ENCODE results near the gene TMEM245. TPM values are rescaled to one million over a fixed set of nuclear protein-coding genes. Genes with fewer than 3 reads are reported as not detected.

The TMEM245 gene
- total RNA-seq, 2 experiments from 2014 or later: 23.3 to 26.7 TPM

GRCh38 chr9:109118808-109119438, 824 bp downstream of the TMEM245 start:
- intact Hi-C loops (cut with micrococcal nuclease): loop anchor here (10.0 kb wide), 1 partner anchor 296 kb away; no protein-coding TSS in a partner anchor
- Mint-ChIP-seq H3K27me3 (no peaks in the 10 kb centered on the region), H3K27ac (peak overlapping the region; percentile 92), H3K4me3 (peak overlapping the region; percentile 91), H3K9me3 (no peaks in the 10 kb centered on the region), H3K36me3 (ENCODE audit: low read depth) (peaks cover 28% of the 10 kb centered on the region), H3K4me1 (ENCODE audit: low read depth) (peaks cover 47% of the 10 kb centered on the region)
- TF ChIP-seq CTCF (IDR thresholded peaks at IDR 0.05): no peak
- ATAC-seq (no peak), DNase-seq (peak; percentile 31)
- POLR2A ChIA-PET: interaction anchor here (0.5 to 3.4 kb wide), 13 partner anchors 8 to 260 kb away, joined by 3 to 19 read pairs (median 5); no protein-coding TSS in a partner anchor
- CTCF ChIA-PET: interaction anchor here (0.9 to 1.7 kb wide), 7 partner anchors 8 to 47 kb away, joined by 3 to 4 read pairs (median 4); no protein-coding TSS in a partner anchor

GRCh38 chr9:109117856-109118807, 1.6 kb downstream of the TMEM245 start:
- Mint-ChIP-seq H3K4me1 (ENCODE audit: low read depth) (peaks cover 55% of the 10 kb centered on the region), H3K9me3 (no peaks in the 10 kb centered on the region), H3K4me3 (peak overlapping the region; percentile 91), H3K36me3 (ENCODE audit: low read depth) (peaks cover 28% of the 10 kb centered on the region), H3K27me3 (no peaks in the 10 kb centered on the region), H3K27ac (peak overlapping the region; percentile 92)
- intact Hi-C loops (cut with micrococcal nuclease): loop anchor here (10.0 kb wide), 1 partner anchor 297 kb away; no protein-coding TSS in a partner anchor
- no peak for TF ChIP-seq CTCF (IDR thresholded peaks at IDR 0.05)
- peak; percentile 81 for DNase-seq
- POLR2A ChIA-PET: interaction anchor here (0.5 to 3.4 kb wide), 9 partner anchors 9 to 259 kb away, joined by 3 to 19 read pairs (median 5); no protein-coding TSS in a partner anchor
- ATAC-seq: peak; percentile 52
- CTCF ChIA-PET: interaction anchor here (0.9 to 1.7 kb wide), 4 partner anchors 8 to 24 kb away, joined by 3 to 4 read pairs (median 4); no protein-coding TSS in a partner anchor

- Mint-ChIP-seq H3K27me3 (no peaks in the 10 kb centered on the region), H3K27ac (peak overlapping the region; percentile 60), H3K4me3 (no peak overlapping the region), H3K4me1 (ENCODE audit: low read depth) (peaks cover 72% of the 10 kb centered on the region), H3K9me3 (no peaks in the 10 kb centered on the region), H3K36me3 (ENCODE audit: low read depth) (peaks cover 28% of the 10 kb centered on the region)
- ChIA-PET CTCF (no interaction called here), POLR2A (interaction anchor here (0.7 kb wide), 1 partner anchor 24 kb away, joined by 3 read pairs; no protein-coding TSS in a partner anchor)
- ATAC-seq: no peak
- intact Hi-C loops (cut with micrococcal nuclease): loop anchor here (10.0 kb wide), 1 partner anchor 299 kb away; no protein-coding TSS in a partner anchor
- TF ChIP-seq CTCF (IDR thresholded peaks at IDR 0.05): no peak
- DNase-seq: no peak
These were observed 3.7 kb downstream of the TMEM245 start for GRCh38 chr9:109115931-109116526.

- Mint-ChIP-seq H3K27ac (peak overlapping the region; percentile 78), H3K36me3 (ENCODE audit: low read depth) (peaks cover 28% of the 10 kb centered on the region), H3K4me1 (ENCODE audit: low read depth) (peaks cover 75% of the 10 kb centered on the region), H3K27me3 (no peaks in the 10 kb centered on the region), H3K4me3 (no peak overlapping the region), H3K9me3 (no peaks in the 10 kb centered on the region)
- no peak for DNase-seq
- TF ChIP-seq CTCF (IDR thresholded peaks at IDR 0.05): no peak
- intact Hi-C loops (cut with micrococcal nuclease): loop anchor here (5.0 to 10.0 kb wide), 2 partner anchors 102 to 300 kb away; partner anchors contain the start of gene CTNNAL1
- POLR2A ChIA-PET: no interaction called here
- CTCF ChIA-PET: interaction anchor here (0.6 kb wide), 1 partner anchor 17 kb away, joined by 3 read pairs; no protein-coding TSS in a partner anchor
- no peak for ATAC-seq
These were observed 5.1 kb downstream of the TMEM245 start for GRCh38 chr9:109114670-109115069.
